Medulla oblongata (tissue), 1 donor: Measurements from ENCODE around the gene STIMATE.

Source experiments
- DNase-seq: peaks from one replicate; pipeline ENCODE4 v3.0.0-alpha.2; 2015; ENCODE audit errors: extremely low spot score

Gene STIMATE

GRCh38 chr3:52870471-52870870, 26.9 kb downstream of the STIMATE start:
- DNase-seq = no peak

DNA sequence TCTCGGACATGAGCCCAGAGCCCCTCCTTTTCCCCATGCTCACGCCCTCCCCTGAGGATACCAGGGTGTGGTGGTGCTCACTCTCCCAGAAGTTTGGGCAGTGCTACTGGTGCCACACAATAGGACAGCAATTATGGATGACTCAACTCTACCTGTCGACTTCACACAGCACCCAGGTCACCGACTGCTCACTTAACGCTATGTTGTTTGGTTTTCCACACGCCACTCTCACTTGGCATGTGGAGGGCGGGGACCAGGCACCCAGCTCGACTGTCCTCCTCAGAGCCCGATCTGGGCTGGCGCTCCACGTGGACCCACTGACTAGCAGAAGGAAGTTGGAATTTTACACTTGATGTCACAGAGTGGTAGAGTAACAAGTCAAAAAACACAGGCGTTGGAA, 30.9 kb downstream of the STIMATE start:
- DNase-seq = no peak

- DNase-seq = no peak
Observed at GRCh38 chr3:52865994-52866393, 31.4 kb downstream of the STIMATE start.

- DNase-seq = no peak
Observed at GRCh38 chr3:52860424-52860768, 37.0 kb downstream of the STIMATE start.

- DNase-seq = no peak
Observed at GRCh38 chr3:52859686-52860423, 37.5 kb downstream of the STIMATE start.

DNA sequence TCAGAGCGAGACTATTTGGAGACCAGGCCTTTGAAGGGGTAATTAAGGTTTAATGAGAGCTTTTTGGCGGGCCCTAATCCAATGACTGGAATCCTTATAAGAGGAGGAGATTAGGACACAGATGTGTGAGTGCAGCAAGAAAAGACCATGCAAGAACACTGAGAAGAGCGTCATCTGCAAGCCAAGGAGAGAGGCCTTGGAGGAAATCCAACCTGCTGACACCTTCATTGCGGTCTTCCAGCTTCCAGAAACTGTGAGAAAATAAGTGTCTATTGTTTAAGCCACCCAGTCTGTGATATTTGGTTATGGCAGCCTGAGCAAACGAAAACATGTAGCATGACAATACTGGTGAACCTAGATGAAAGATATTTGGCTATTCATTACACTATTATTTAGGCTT, 39.5 kb downstream of the STIMATE start:
- peak; percentile 15 for DNase-seq

- no peak for DNase-seq
Observed at GRCh38 chr3:52857133-52857532, 40.2 kb downstream of the STIMATE start.

GRCh38 chr3:52856666-52857065, 40.7 kb downstream of the STIMATE start:
- DNase-seq = no peak

DNA sequence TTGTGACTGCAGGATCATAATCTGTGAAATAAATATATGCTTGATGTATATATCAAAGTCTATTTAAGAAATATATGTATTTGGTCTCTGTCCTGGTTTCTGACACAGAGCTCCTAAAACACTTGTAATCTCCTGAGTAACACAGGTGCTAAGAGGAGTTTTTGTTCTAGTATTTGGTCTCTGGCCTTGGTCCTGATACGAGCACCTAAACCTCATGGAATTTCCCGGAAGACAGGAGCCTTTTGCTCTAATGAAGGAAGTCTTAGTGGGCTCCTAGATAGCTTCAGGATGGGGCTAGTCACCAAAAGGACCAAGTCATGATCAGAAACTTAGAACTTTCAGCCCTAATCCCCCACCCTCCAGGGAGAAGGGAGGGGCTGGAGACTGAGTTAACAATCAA, 43.3 kb downstream of the STIMATE start:
- no peak for DNase-seq

- DNase-seq = no peak
Observed at GRCh38 chr3:52852419-52852818, 44.9 kb downstream of the STIMATE start.

- DNase-seq = peak; percentile 47
Observed at GRCh38 chr3:52851348-52851747, 46.0 kb downstream of the STIMATE start.

GRCh38 chr3:52849656-52850055, 47.7 kb downstream of the STIMATE start:
- DNase-seq = no peak

DNA sequence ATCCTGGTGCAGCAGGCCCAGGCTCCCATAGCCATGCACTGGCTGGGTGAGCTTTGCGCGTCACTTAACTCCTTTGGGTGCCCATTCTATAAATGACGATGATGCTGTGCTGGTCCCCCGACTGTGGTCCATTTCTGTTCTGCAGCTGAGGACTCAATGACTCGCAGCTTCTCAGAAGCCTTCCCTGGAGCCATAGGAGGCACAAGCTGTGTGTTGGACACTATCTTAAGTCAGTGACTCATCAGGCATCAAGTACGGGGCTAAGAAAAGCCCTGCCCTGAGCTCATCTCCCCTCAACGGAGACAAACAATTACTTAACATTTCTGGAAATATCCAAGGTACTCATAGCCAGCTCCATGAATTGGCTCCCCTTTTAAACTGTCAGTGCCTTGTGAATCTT, 48.7 kb downstream of the STIMATE start:
- DNase-seq = no peak

DNA sequence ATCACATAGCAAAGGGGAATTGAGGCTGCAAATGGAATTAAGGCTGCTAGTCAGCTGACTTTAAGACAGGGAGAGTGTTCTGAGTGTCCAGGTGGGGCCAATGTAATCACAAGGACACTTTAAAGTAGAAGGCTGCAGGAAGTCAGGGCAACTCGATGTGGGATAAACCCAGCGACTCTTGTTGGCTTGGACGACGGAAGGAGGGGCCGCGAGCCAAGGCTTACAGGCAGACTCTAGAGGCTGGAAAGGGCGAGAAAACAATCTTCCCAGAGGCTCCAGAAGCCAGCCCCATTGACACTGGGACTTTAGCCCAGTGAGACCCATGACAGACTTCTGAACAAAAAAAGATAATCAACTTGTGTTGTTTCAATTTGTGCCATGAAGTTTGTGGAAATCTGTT, 49.6 kb downstream of the STIMATE start:
- no peak for DNase-seq

DNA sequence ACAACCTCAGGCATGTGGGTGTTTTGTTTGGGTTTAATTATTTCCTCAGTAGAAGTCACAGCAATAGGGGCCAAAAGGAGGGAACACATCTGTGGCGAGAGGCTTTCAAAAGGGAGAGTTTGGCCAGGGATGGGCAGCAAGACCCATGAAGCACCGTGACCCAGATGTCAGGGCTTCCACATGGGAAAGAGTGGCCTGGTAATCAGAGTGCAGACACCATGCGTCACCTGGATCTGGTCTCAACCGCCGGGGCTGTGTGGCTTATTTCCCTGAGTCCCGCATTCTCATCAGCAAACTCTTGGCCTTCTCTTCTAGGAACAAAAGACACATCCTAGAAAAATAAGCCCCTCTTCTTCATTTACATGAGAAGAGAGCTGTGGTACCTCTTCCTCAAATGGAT, 50.1 kb downstream of the STIMATE start:
- DNase-seq = no peak

DNA sequence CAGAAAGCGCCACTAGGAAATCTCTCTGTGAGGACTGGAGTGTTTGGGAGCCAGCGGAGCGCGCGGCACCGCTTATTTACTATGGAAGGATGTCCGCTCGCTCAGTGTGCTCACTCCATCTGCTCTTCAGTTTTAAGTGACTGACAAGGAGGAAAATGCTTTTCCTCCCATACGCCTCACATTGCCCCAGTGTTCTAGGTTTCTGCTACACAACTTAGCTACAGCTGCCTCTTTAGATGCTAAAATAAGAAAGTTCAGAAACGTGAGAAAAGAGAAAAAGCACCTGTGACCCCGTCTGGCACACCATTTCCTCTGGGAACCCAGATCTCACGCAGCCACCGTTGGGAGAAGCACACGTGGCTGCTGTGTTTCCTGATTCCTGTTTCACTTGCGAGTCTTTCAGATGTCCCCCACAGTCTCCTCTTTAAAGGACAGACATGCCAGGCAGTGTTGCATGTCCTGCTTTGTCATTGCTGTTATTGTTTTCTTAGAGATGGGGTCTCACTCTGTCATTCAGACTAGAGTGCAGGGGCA, 50.8 kb downstream of the STIMATE start:
- no peak for DNase-seq

DNA sequence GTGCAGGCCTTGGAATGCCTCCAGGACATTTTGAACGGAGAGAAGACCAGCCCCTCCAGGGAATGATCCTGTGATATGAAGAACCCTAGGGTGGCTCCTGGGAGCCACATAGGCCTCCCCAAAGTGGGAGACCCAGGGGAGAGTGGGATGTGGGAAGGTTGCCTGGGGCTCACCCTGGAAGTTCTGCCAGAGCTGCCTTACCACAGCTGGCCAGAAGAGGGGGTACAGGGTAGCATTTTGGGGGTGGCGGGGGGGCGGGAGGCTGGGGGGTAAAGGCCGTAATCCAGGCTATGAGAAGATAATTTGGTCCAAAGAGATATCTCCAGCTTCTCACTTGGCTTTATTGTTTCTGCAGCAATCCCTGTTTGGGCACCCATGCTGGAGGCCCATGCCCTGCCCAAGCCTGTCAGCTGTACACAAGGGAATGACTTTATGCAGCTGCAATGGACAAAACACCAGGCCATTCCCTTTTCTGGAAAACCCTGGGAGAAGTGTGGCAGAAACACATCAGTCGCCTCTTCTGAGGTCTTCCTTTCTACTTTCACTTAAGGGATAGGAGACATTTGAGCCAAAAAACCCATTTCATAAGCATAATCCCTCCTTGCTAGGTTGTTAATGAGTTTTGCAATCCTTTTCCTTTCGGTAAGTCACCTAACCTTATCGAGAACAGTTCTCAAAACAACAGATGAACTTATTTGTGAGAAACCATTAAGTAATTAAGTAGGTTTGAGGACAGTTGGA, 51.5 kb downstream of the STIMATE start:
- DNase-seq = peak; percentile 20

GRCh38 chr3:52845157-52845556, 52.2 kb downstream of the STIMATE start:
- DNase-seq = peak; percentile 58

DNA sequence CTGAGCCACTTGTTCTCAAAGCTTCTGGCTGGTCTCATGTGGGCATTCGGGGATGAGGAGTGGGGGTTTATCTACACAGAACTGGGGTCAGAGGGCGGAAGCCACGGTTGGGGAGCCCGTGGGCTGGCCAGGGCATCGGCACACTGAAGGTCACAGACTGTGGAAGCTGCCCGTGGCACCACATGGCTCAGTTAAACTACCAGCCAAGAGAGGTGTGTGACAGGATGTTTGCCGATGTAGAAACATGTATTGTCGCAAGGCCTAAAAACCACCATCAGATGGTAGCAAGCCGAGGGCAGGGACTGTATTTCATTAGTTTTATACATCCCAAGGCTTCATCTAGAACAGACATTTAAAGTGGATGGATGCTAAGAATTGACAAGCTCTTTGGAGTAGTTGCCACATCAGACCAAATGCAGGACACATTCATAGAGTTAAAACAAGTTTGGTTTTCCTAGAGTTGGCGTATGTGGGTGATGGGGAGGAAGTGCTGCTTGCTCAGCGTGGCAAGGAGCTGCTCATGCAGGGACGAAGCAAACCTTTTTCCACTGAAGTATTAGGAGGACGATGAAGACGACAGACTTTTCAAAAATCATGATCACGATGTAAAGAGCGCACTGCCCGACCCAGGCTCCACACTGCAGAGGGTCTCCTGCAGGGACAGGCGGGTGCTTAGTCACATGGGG, 52.9 kb downstream of the STIMATE start:
- no peak for DNase-seq

DNA sequence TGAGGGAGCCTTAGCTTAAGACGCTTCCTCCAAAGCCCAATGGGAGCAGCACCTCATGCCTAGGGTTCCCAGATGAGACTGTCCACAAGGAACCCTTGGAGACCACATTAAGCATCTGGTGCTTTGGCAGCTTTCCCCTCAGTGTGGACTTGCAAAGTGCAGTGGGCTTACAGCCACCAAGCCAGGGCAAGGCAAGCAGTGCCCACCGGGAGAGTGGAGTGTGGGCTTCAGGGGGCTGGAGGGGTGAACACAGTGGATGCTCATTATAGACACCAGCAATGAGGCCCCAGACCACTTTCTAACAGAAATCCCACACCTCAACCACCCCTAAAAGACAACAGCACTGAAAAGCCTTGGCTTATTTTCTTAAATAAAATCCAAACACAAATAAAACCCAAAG, 53.5 kb downstream of the STIMATE start:
- no peak for DNase-seq

- no peak for DNase-seq
Observed at GRCh38 chr3:52843108-52843865, 54.1 kb downstream of the STIMATE start.

DNA sequence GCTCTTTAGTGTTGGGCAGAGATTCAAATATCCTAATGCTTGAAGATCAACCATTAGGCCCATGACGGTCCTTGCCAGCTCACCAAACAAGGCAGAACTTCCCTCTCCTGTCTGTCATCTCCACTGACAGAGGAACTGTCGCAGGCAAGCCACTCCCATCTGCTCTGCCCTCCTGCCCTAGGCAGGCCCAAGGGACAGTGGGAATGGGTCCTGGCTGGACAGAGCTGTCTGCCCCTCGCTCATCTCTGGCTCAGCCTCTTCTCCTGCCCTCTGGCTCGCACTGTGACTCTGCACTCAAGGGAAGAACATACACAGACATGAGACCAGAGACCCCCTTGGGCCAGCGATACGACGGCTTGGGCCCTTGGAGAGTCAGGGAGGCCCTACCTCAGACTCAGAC, 54.9 kb downstream of the STIMATE start:
- no peak for DNase-seq
